H54 (cell line): Measurements from ENCODE around the gene SLC6A11.

Source experiments
- DNase-seq: peaks from one replicate; pipeline ENCODE4 v3.0.0; 2011; ENCODE audit warnings: low spot score, mixed read lengths; ENCODE audit not compliant: insufficient read length
- FAIRE-seq: peaks from 3 replicates; lab custom pipeline; 2011; peaks lifted over from hg19 to GRCh38; lab: Jason Lieb, UNC
- POLR2A ChIP-seq: IDR thresholded peaks from 2 replicates; pipeline ENCODE4 v1.6.1; 2011; ENCODE audit warnings: low read depth, mild to moderate bottlenecking, low read length

SLC6A11 gene

GRCh38 chr3:10816019-10816862 is at the start of gene SLC6A11:
TSS of gene SLC6A11 (plus strand) at chr3:10816228. CDS start at chr3:10816266, 38 bp downstream.
- TF ChIP-seq POLR2A, result no peak
- no peak for FAIRE-seq
- no peak for DNase-seq

DNA sequence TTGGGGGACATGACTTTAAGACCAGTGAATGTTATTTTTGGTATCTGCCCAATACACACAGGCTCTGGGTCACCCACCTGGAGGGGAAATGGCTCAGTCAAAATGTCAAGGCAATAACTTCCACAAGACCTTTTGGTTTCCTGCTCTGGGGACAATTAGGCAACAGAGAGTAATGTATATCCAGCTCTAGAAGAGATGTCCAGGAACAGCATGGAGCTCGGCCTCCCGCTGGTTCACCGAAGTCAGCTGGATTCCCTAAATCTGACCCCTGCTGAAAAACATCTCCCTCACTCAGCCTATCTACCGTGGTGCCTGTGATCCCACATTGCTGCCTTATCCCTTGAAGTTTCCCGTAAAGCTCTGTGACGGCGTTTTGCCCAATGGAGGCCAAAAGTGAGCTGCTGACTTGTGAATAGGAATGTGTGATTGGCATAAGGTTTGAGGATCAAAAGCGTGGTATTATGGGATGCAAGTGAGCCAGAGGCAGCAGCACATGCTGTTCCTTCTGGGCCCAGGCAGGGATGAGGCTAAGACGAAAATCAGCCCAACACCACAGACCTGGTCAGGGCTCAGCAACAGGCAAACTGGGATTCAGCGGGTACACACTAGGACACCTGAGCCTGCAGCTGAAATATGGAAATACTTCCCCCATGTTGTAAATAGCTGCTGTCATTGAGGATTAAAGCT is 47.2 kb upstream of the SLC6A11 start:
- DNase-seq (no peak), FAIRE-seq (no peak)
- no peak for TF ChIP-seq POLR2A

DNA sequence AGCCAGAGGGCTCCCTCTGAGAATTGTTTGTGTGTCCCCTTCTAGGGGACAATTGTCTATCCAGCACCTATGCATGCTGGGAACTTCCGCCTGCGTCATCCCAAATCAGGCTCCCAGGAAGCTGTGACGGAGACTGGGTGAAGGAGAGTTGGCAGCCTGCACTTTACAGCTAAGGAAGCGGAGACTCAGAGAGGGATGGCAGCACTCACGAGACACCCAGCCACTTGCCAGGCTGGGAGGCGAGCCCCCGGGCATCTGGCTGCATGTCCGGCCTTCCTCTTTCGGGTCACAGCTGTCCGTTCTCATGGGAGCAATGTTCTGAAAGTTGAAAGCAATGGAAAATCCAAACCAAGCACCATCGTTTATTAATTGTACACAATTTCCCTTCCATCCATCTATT is 45.5 kb upstream of the SLC6A11 start:
- DNase-seq (no peak), FAIRE-seq (no peak)
- no peak for TF ChIP-seq POLR2A

DNA sequence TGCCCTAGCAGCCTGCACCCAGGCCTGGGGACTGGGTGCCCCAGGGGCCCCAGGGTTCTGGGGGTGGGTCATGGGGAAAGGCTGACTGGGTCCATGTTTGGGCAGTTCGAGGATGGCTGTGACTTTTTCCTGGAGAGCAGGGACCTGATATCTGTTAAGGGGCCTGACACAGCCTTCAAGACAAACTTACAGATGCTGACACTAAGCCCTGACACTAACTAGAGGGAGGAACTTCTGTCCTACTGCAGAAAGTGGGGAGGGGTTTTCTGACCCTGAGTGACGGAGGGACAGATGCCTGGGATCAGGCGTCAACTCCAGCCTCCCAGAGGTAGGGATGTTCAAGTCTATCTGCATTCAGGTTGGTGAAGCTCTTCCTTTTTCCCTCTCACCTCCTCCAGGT is 45.0 kb upstream of the SLC6A11 start:
- DNase-seq (no peak), FAIRE-seq (no peak)
- TF ChIP-seq POLR2A, result no peak

DNA sequence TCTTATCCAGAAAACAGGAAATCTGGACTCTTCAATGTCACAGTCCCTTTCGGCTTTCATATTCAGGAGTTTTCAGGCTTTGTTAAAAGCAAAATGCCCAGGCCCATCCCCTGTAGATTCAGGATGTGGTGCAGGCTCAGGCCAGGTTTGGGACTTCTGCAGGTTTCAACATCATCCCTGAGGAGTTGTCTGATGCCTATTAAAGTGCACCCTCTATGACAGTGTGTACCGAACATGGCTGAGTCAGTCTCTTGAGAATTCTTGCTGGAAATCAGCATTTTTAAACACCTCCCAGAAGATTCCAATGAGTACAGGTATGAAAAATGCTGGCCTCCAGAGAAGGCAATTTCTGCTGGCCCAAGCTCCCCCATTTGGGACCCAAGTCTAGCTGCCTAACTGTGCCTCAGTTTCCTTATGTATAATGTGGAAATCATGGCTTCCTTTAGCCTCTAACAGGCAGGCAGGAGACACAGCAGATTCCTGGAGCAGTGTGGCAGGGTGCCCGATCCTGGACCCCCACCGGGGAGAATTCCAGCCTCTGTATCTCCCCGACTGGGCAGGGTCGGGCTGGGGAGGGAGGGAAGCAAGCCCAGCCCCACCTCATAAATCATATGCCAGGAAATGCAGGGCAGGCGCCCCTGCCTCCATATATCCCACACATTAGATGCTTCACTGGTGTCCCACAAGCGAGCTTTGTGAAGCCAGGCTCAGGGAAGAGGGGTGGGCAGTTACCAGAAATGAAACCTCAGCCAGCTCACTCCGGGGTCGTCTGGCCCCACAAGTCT is 44.4 kb upstream of the SLC6A11 start:
- no peak for TF ChIP-seq POLR2A
- DNase-seq (no peak), FAIRE-seq (no peak)

GRCh38 chr3:10772271-10773161 is 43.5 kb upstream of the SLC6A11 start:
- DNase-seq, result no peak
- FAIRE-seq, result no peak
- TF ChIP-seq POLR2A, result no peak

GRCh38 chr3:10774129-10774670 is 41.8 kb upstream of the SLC6A11 start:
- no peak for TF ChIP-seq POLR2A
- FAIRE-seq (no peak), DNase-seq (no peak)

DNA sequence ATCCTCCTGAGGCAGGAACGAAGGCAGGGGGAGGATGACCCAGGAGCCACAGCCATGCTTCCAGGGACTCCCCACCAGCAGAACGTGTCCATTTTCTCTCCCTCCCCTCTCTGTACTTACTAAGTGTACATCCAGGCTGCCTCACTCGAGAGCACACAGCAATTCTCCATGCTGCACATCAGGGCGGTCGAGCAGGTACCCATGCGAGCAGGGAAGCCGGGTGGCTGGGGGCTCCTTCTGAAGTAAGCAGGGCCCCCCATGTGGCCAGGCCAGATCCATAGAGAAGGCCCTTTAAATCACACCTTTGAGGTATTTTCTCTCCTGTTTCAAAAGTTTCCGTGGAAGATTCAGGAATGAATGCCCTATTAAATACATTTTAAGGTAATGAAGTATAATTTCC is 41.2 kb upstream of the SLC6A11 start:
- FAIRE-seq (no peak), DNase-seq (no peak)
- no peak for TF ChIP-seq POLR2A

DNA sequence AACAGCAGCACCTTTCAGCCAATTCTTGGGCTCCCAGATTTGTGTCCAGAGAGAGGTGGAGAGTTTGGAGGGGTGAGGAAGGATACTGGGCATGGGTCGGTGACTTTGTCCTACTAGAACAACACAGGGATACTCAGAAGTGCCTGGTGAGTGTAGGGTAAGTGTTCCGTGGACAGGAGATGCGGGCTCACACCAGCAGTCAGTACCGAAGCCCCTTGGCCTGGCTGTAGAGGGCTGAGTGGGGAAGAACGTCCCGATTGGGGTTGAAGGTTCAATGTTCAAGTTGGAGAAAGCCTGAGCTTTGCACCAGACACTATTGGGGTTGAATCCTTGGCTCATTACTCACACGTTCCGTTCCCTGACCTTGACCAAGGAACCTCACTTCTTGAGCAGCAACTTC is 40.8 kb upstream of the SLC6A11 start:
- FAIRE-seq (no peak), DNase-seq (no peak)
- TF ChIP-seq POLR2A, result no peak

DNA sequence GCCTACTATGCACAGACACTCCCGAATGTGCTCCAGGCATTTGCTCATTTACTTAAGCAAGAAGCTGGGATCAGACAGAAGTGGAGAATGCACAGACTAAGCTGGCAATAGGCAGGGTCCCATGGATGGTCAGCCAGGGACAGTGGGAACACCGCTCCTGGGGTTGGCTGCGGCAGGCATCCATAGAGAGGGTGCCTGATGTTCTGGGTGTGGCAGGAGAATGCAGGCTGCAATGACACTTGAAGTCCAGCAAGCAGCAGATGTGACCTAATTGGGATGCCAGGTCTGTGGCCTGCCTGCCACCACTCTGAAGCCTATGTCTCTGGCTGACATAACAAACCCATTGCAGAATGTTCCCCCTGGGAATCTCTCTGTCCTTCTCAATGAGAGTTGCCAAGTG is 40.2 kb upstream of the SLC6A11 start:
- TF ChIP-seq POLR2A, result no peak
- FAIRE-seq (no peak), DNase-seq (no peak)

DNA sequence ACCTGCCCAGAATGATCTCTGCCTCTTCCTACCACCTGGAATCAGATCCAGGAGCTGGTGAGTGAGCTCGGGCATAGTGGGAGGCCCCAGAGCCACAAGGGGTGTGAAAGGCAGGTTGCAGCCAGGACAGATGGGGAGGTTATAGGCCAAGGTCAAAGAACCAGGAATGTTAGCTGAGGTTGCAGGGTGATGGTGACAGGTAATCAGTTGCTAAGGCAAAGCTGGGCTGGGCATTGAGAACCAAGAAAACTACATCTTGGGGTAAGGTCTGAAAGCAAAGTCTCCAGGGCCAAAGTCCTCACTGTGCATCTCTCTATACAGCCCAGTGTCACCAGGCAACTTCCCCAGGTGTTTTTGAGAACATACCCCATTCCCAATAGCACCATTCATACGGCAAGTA is 38.4 kb upstream of the SLC6A11 start:
- no peak for DNase-seq
- TF ChIP-seq POLR2A, result no peak
- FAIRE-seq, result no peak

DNA sequence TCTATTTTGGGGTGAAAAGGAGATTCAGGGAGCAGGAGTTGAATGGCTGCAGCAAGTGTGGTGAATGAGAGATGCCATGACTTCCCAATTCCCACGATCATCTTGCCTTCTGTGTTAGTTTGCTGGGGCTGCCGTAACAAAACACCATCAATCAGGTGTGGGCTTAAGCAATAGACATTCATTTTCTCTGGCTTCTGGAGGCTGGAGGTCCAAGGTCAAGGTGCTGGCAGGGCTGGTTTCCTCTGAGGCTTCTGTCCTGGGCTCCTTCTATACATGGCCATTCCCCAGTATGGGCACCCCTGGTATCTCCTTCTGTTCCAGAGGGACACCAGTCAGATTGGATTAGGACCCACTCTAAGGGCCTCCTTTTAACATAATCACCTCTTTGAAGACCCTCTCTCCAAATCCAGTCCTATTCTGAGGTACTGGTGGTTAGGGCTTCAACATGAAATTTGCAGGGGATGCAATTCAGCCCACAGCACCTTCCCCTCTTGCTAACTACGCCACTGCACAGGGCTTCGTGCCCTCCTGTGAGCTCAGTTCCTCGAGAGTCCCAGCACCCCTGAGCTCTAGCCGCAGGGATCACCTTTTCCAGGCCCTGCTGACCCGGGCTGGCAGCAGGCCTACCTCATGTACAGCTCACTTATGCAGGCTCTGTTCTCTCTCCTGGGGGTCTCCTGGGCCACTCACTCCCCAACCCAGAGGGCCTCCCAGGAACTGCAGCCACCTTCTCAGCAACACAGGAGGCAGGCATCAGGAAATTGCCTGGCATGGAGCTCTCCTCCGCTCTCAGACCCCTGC is 37.3 kb upstream of the SLC6A11 start:
- TF ChIP-seq POLR2A, result no peak
- DNase-seq (no peak), FAIRE-seq (no peak)
